Hepatocyte (in vitro differentiated cells): Measurements from ENCODE around the gene IRF2.

Source experiments
- CTCF ChIP-seq: fragments of 200-600 bp; sonication (generic); IDR thresholded peaks from 2 replicates; pipeline ENCODE4 v1.5.1; 2016; ENCODE audit warnings: antibody characterized with exemption, mild to moderate bottlenecking; ENCODE audit not compliant: poor library complexity
- EZH2 ChIP-seq: fragments of 200-600 bp; sonication (generic); IDR thresholded peaks from 2 replicates; pipeline ENCODE4 v1.6.1; 2016; ENCODE audit warnings: antibody characterized with exemption, mild to moderate bottlenecking, borderline replicate concordance
- EZH2phosphoT487 ChIP-seq: fragments of 200-600 bp; sonication (generic); IDR thresholded peaks from one replicate; pipeline ENCODE4 v1.6.1; 2018; ENCODE audit warnings: antibody characterized with exemption, mild to moderate bottlenecking, low read depth, moderate library complexity; ENCODE audit not compliant: unreplicated experiment, severe bottlenecking

DNA sequence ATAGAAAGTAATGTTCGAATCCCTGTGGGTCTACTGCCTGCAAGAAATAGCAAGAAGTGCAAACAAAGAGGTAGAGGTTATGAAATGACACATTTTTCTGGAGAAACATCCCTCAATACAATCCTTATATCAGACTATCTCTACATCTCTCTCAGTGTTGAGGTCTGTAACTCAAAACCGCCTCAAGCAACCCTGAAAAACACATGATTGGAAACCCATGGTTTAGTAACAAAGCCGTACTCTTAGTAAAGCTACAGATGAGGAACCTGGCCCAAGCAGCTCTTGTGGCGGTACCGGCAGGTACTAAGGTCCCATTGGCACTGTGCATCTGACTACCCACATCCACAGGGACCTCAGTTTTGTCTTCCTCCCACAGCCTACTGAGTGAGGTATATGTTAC, 53.9 kb downstream of the IRF2 start:
- no peak for TF ChIP-seq EZH2
- no peak for TF ChIP-seq CTCF
- TF ChIP-seq EZH2phosphoT487 = no peak
